ENCODE results near the gene NHLRC4. TPM values are rescaled to one million over a fixed set of nuclear protein-coding genes. Genes with fewer than 3 reads are reported as not detected.

The NHLRC4 gene
- total RNA-seq, 3 donors from 2014 or later, result 0.13 to 0.18 (median 0.16) TPM

DNA sequence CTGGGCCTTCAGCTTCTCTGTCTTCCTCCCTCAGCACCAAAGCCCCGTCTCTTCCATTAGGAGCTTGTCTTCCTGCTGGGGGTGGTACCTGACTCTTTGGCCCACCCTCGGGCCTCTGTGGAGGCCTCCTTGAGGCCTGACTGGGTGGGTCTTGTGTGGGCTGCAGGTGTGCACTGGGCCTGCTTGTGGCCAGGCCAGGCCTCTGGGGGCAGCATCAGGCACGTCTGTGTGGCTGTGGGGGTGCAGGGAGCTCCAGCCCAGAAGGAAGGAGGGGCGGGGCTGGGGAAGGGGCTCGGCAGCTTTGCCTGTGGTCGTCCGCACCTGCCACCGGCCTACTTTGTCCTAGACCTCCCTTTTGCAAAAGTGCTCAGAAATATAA, 10.0 kb downstream of the NHLRC4 start:
- no peak overlapping the region for H3K4me3 Mint-ChIP-seq
- ATAC-seq, result no peak
- peaks cover 4% of the 10 kb centered on the region for H3K4me1 Mint-ChIP-seq (ENCODE audit: low read depth)
- no peaks in the 10 kb centered on the region for H3K9me3 Mint-ChIP-seq
- no peaks in the 10 kb centered on the region for H3K27me3 Mint-ChIP-seq (ENCODE audit: low read depth)
- no peaks in the 10 kb centered on the region for H3K36me3 Mint-ChIP-seq (ENCODE audit: insufficient read depth)
- DNase-seq, result no peak

GRCh38 chr16:577796-578195, 11.0 kb downstream of the NHLRC4 start:
- H3K4me3 Mint-ChIP-seq, result no peak overlapping the region
- no peaks in the 10 kb centered on the region for H3K27me3 Mint-ChIP-seq (ENCODE audit: low read depth)
- H3K36me3 Mint-ChIP-seq (ENCODE audit: insufficient read depth), result no peaks in the 10 kb centered on the region
- no peaks in the 10 kb centered on the region for H3K9me3 Mint-ChIP-seq
- DNase-seq (no peak), ATAC-seq (no peak)
- H3K4me1 Mint-ChIP-seq (ENCODE audit: low read depth), result no peaks in the 10 kb centered on the region

- no peak for DNase-seq
- no peaks in the 10 kb centered on the region for H3K36me3 Mint-ChIP-seq (ENCODE audit: insufficient read depth)
- no peak for ATAC-seq
- no peak overlapping the region for H3K4me3 Mint-ChIP-seq
- no peaks in the 10 kb centered on the region for H3K9me3 Mint-ChIP-seq
- H3K27me3 Mint-ChIP-seq (ENCODE audit: low read depth), result no peaks in the 10 kb centered on the region
- H3K4me1 Mint-ChIP-seq (ENCODE audit: low read depth), result no peaks in the 10 kb centered on the region
These were observed 11.5 kb downstream of the NHLRC4 start for GRCh38 chr16:578232-578869.

- peak overlapping the region; percentile 29 for H3K4me3 Mint-ChIP-seq
- DNase-seq (peak; percentile 46), ATAC-seq (peak; percentile 82 to 90)
- H3K4me1 Mint-ChIP-seq (ENCODE audit: low read depth), result no peaks in the 10 kb centered on the region
- no peaks in the 10 kb centered on the region for H3K9me3 Mint-ChIP-seq
- no peaks in the 10 kb centered on the region for H3K36me3 Mint-ChIP-seq (ENCODE audit: insufficient read depth)
- no peaks in the 10 kb centered on the region for H3K27me3 Mint-ChIP-seq (ENCODE audit: low read depth)
These were observed 12.1 kb downstream of the NHLRC4 start for GRCh38 chr16:578870-579405.

GRCh38 chr16:580141-580945, 13.5 kb downstream of the NHLRC4 start:
- Mint-ChIP-seq H3K27me3 (ENCODE audit: low read depth) (no peaks in the 10 kb centered on the region), H3K9me3 (no peaks in the 10 kb centered on the region), H3K36me3 (ENCODE audit: insufficient read depth) (no peaks in the 10 kb centered on the region), H3K4me1 (ENCODE audit: low read depth) (no peaks in the 10 kb centered on the region), H3K4me3 (no peak overlapping the region)
- DNase-seq (no peak), ATAC-seq (no peak)

GRCh38 chr16:580946-581498, 14.2 kb downstream of the NHLRC4 start:
- DNase-seq (no peak), ATAC-seq (no peak)
- no peaks in the 10 kb centered on the region for H3K36me3 Mint-ChIP-seq (ENCODE audit: insufficient read depth)
- H3K4me1 Mint-ChIP-seq (ENCODE audit: low read depth), result no peaks in the 10 kb centered on the region
- no peak overlapping the region for H3K4me3 Mint-ChIP-seq
- no peaks in the 10 kb centered on the region for H3K27me3 Mint-ChIP-seq (ENCODE audit: low read depth)
- no peaks in the 10 kb centered on the region for H3K9me3 Mint-ChIP-seq

- ATAC-seq (no peak), DNase-seq (no peak)
- Mint-ChIP-seq H3K9me3 (no peaks in the 10 kb centered on the region), H3K4me1 (ENCODE audit: low read depth) (no peaks in the 10 kb centered on the region), H3K27me3 (ENCODE audit: low read depth) (no peaks in the 10 kb centered on the region), H3K36me3 (ENCODE audit: insufficient read depth) (no peaks in the 10 kb centered on the region), H3K4me3 (no peak overlapping the region)
These were observed 15.4 kb downstream of the NHLRC4 start for GRCh38 chr16:582218-582613.

GRCh38 chr16:582614-583331, 16.0 kb downstream of the NHLRC4 start:
- no peak for ATAC-seq
- no peaks in the 10 kb centered on the region for H3K27me3 Mint-ChIP-seq (ENCODE audit: low read depth)
- no peaks in the 10 kb centered on the region for H3K9me3 Mint-ChIP-seq
- DNase-seq, result no peak
- no peaks in the 10 kb centered on the region for H3K36me3 Mint-ChIP-seq (ENCODE audit: insufficient read depth)
- H3K4me3 Mint-ChIP-seq, result no peak overlapping the region
- H3K4me1 Mint-ChIP-seq (ENCODE audit: low read depth), result peaks cover 2% of the 10 kb centered on the region

DNA sequence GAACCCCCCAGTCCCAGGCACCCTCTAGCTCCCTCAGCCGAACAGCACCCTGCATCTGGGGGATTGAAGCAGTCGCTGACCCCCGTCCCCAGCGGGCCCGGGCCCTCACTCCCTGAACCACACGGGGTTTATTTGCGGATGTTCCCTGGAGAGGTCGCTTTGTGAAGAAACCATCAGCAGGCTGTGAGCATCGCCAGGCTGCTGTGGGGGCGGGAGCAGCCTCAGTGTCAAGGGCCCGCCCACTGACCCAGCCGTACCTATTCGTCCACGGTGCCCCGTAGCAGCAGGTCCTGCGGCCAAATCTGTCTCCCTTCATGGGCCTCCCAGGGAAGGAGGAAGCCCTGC, 16.6 kb downstream of the NHLRC4 start:
- no peaks in the 10 kb centered on the region for H3K9me3 Mint-ChIP-seq
- DNase-seq (no peak), ATAC-seq (no peak)
- no peaks in the 10 kb centered on the region for H3K27me3 Mint-ChIP-seq (ENCODE audit: low read depth)
- H3K4me1 Mint-ChIP-seq (ENCODE audit: low read depth), result peaks cover 2% of the 10 kb centered on the region
- no peak overlapping the region for H3K4me3 Mint-ChIP-seq
- H3K36me3 Mint-ChIP-seq (ENCODE audit: insufficient read depth), result no peaks in the 10 kb centered on the region

- H3K4me1 Mint-ChIP-seq (ENCODE audit: low read depth), result peaks cover 4% of the 10 kb centered on the region
These were observed 17.2 kb downstream of the NHLRC4 start for GRCh38 chr16:583815-584591.

DNA sequence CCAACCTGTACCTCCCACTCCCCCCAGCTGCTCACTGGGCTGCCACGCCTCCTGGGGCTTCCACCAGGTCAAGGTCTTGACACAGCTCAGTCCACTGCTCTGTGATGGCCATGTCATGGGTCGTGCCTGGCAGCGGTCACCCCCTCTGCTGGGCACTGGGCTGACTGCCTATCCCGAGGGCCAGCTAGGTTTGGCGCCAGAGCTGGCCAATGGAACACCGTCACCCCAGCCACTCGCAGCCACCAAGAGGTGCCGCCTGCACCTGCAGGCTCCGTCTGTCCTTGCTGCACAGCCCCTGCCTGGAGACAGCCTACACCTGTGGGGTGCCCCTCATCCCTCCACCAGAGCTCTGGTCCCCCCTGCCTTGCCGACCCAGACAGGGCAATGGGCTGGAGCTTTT, 18.5 kb downstream of the NHLRC4 start:
- Mint-ChIP-seq H3K9me3 (no peaks in the 10 kb centered on the region), H3K36me3 (ENCODE audit: insufficient read depth) (no peaks in the 10 kb centered on the region), H3K4me3 (no peak overlapping the region), H3K4me1 (ENCODE audit: low read depth) (peaks cover 4% of the 10 kb centered on the region), H3K27me3 (ENCODE audit: low read depth) (no peaks in the 10 kb centered on the region)
- DNase-seq (no peak), ATAC-seq (no peak)

More at GRCh38 chr16:583815-584591, 17.2 kb downstream of the NHLRC4 start:
- ATAC-seq (no peak), DNase-seq (no peak)
- Mint-ChIP-seq H3K4me3 (no peak overlapping the region), H3K9me3 (no peaks in the 10 kb centered on the region), H3K36me3 (ENCODE audit: insufficient read depth) (no peaks in the 10 kb centered on the region), H3K27me3 (ENCODE audit: low read depth) (no peaks in the 10 kb centered on the region)

DNA sequence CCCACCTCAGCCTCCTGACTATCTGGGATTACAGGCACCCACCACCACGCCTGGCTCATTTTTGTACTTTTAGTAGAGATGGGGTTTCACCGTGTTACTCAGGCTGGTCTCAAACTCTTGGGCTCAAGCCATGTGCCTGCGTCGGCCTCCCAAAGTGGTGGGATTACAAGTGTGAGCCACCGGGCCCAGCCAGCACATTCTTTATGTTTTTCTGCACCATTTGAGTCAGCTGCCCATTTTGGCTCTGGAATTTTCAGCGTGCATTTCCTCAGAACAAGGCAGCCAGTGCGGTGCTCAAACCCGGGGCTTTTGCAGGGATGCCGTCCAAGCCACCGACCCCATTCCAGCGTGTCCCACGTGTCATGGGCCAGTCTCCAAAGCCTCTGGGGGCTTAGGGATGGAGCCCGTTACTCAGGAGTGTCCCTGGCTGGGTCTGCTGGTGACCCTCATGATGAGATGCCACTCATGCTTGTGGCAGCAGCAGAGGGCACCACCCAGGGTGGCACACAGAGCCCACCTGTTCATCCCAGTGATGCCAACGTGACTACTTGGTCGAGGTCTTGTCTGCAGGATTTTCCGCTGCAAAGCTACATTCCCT, 19.3 kb downstream of the NHLRC4 start:
- H3K27me3 Mint-ChIP-seq (ENCODE audit: low read depth), result no peaks in the 10 kb centered on the region
- peaks cover 10% of the 10 kb centered on the region for H3K4me1 Mint-ChIP-seq (ENCODE audit: low read depth)
- DNase-seq (no peak), ATAC-seq (no peak)
- H3K36me3 Mint-ChIP-seq (ENCODE audit: insufficient read depth), result no peaks in the 10 kb centered on the region
- H3K9me3 Mint-ChIP-seq, result no peaks in the 10 kb centered on the region
- no peak overlapping the region for H3K4me3 Mint-ChIP-seq

GRCh38 chr16:586645-587590, 20.1 kb downstream of the NHLRC4 start:
- Mint-ChIP-seq H3K4me1 (ENCODE audit: low read depth) (peaks cover 17% of the 10 kb centered on the region), H3K9me3 (no peaks in the 10 kb centered on the region), H3K36me3 (ENCODE audit: insufficient read depth) (no peaks in the 10 kb centered on the region), H3K4me3 (peak overlapping the region; percentile 96), H3K27me3 (ENCODE audit: low read depth) (no peaks in the 10 kb centered on the region)
- ATAC-seq (no peak), DNase-seq (no peak)
